ENCODE measurements around the gene GATA5.

The GATA5 gene

GRCh38 chr20:62424249-62425107, 51.3 kb downstream of the GATA5 start:
- no peak for TF ChIP-seq ZNF274 (IDR thresholded peaks at IDR 0.05; ENCODE audit: low read depth, low read length)
- H3K4me3 ChIP-seq (ENCODE audit: low read length), result no peak overlapping the region

GRCh38 chr20:62423326-62423706, 52.5 kb downstream of the GATA5 start:
- no peak for TF ChIP-seq ZNF274 (IDR thresholded peaks at IDR 0.05; ENCODE audit: low read depth, low read length)
- no peak overlapping the region for H3K4me3 ChIP-seq (ENCODE audit: low read length)

- no peak overlapping the region for H3K4me3 ChIP-seq (ENCODE audit: low read length)
- TF ChIP-seq ZNF274 (IDR thresholded peaks at IDR 0.05; ENCODE audit: low read depth, low read length), result no peak
Observed at GRCh38 chr20:62422636-62423325, 53.0 kb downstream of the GATA5 start.

GRCh38 chr20:62421716-62421990, 54.1 kb downstream of the GATA5 start:
- TF ChIP-seq ZNF274 (IDR thresholded peaks at IDR 0.05; ENCODE audit: low read depth, low read length), result no peak

GRCh38 chr20:62420846-62421715, 54.7 kb downstream of the GATA5 start:
- TF ChIP-seq ZNF274 (IDR thresholded peaks at IDR 0.05; ENCODE audit: low read depth, low read length), result no peak
- no peak overlapping the region for H3K4me3 ChIP-seq (ENCODE audit: low read length)

More at GRCh38 chr20:62421716-62421990, 54.1 kb downstream of the GATA5 start:
- no peak overlapping the region for H3K4me3 ChIP-seq (ENCODE audit: low read length)

- no peak for TF ChIP-seq ZNF274 (IDR thresholded peaks at IDR 0.05; ENCODE audit: low read depth, low read length)
- no peak overlapping the region for H3K4me3 ChIP-seq (ENCODE audit: low read length)
Observed at GRCh38 chr20:62419759-62420158, 56.0 kb downstream of the GATA5 start.

GRCh38 chr20:62418709-62419487, 56.9 kb downstream of the GATA5 start:
- H3K4me3 ChIP-seq (ENCODE audit: low read length), result no peak overlapping the region
- no peak for TF ChIP-seq ZNF274 (IDR thresholded peaks at IDR 0.05; ENCODE audit: low read depth, low read length)

- TF ChIP-seq ZNF274 (IDR thresholded peaks at IDR 0.05; ENCODE audit: low read depth, low read length), result no peak
- no peak overlapping the region for H3K4me3 ChIP-seq (ENCODE audit: low read length)
Observed at GRCh38 chr20:62417981-62418708, 57.6 kb downstream of the GATA5 start.

- no peak for TF ChIP-seq ZNF274 (IDR thresholded peaks at IDR 0.05; ENCODE audit: low read depth, low read length)
- no peak overlapping the region for H3K4me3 ChIP-seq (ENCODE audit: low read length)
Observed at GRCh38 chr20:62416651-62417637, 58.9 kb downstream of the GATA5 start.

GRCh38 chr20:62415354-62416111, 60.3 kb downstream of the GATA5 start:
- no peak overlapping the region for H3K4me3 ChIP-seq (ENCODE audit: low read length)

GRCh38 chr20:62413896-62414481, 61.8 kb downstream of the GATA5 start:
- no peak overlapping the region for H3K4me3 ChIP-seq (ENCODE audit: low read length)
- no peak for TF ChIP-seq ZNF274 (IDR thresholded peaks at IDR 0.05; ENCODE audit: low read depth, low read length)

More at GRCh38 chr20:62415354-62416111, 60.3 kb downstream of the GATA5 start:
- TF ChIP-seq ZNF274 (IDR thresholded peaks at IDR 0.05; ENCODE audit: low read depth, low read length), result no peak
